NCI-H748 (cell line): ENCODE data around the gene CEACAM21.

Experiments
- DNase-seq: peaks from one replicate; lab custom pipeline; 2025; ENCODE audit not compliant: unreplicated experiment; lab: John Stamatoyannopoulos, UW

CEACAM21 gene

GRCh38 chr19:41575998-41576397 lies at the start of gene CEACAM21:
TSS of gene CEACAM21 (plus strand) at chr19:41576166. CDS start at chr19:41576275, 109 bp downstream.
- no peak for DNase-seq

DNA sequence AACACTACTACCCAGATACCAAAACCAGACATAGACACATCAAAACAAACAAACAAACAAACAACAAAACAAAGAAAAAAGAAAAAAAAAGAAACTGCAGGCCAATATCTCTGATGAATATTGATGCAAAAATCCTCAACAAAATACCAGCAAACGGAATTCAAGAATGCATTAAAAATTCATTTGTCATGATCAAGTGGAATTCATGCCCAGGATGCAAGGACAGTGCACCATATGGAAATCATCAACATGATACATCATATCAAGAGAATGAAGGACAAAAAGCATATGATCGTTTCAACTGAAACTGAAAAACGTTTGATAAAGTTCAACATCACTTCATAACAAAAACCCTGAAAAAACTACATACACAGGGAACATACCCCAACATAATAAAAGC lies 48.9 kb upstream of the CEACAM21 start:
- DNase-seq: no peak

- no peak for DNase-seq
Observed at GRCh38 chr19:41528106-41528505, 47.9 kb upstream of the CEACAM21 start.

DNA sequence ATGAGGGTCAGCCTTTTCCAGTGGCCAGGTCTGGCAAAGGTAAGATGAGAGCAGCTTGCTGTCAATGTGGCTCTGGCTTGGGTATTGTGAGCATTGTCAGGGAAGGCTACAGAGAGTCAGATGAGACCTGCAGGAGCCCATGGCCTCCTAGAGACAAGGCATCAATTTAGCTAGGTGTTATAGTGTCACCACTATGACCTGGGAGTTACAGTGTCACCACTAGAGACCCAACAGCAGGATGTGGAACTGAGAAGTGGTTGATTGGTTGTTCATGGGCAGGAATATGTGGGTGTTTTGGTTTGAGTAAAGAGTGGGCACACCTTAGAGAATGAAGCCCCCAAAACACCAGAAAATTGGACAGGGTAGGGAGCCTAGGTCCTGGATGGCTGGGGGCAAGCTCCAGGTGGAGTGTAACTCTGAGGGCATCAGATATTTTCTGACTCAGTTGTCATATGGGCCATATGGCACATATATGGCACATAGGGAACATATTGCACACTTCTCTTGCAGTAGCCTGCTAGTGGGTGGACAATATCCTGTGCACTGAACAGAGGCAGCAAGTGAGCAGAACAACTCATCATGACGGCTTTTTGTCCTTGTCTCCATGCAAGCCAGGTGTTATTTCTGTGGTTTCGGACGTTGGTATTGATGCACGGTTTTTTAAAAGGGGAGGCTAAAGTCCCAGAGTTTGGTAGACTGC lies 46.3 kb upstream of the CEACAM21 start:
- no peak for DNase-seq

DNA sequence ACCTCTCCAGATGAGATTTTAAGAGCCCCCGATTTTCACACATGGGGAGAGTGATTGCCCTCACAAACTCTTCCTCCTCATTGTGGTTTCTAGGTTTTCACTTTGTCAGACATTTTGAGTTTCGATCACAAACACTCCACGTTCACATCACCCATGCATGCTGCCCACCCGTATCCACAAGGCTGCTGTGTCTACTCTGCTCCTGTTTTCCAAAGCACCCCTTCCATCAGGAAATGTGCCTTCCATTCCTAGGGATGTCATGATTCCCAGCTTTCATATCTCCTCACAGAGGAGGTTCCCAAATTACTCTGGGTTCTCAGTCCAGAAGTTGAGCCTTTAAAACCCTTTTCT lies 45.8 kb upstream of the CEACAM21 start:
- no peak for DNase-seq

DNA sequence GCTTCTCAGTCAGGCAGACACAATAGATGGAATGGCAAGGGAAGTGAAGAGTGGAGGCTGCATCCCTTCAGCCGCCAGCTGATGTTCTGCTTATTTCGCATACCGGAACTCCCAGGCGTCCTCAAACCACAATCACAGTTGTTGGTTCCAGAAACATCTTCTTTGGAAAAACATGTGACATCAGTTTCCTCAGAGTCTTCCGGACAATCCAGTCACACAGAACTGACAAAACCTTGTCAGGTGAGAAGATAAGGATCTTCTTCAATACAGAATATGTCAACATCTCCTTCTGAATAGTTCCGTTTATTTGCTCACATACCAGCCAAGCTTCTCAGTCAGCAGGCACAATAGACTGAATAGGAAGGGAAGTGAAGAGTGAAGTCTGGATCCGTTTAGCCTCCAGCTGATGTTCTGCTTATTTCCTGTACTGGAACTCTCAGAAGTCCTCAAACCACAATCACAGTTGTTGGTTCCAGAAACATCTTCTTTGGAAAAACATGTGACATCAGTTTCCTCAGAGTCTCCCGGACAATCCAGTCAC lies 45.1 kb upstream of the CEACAM21 start:
- DNase-seq: no peak

DNA sequence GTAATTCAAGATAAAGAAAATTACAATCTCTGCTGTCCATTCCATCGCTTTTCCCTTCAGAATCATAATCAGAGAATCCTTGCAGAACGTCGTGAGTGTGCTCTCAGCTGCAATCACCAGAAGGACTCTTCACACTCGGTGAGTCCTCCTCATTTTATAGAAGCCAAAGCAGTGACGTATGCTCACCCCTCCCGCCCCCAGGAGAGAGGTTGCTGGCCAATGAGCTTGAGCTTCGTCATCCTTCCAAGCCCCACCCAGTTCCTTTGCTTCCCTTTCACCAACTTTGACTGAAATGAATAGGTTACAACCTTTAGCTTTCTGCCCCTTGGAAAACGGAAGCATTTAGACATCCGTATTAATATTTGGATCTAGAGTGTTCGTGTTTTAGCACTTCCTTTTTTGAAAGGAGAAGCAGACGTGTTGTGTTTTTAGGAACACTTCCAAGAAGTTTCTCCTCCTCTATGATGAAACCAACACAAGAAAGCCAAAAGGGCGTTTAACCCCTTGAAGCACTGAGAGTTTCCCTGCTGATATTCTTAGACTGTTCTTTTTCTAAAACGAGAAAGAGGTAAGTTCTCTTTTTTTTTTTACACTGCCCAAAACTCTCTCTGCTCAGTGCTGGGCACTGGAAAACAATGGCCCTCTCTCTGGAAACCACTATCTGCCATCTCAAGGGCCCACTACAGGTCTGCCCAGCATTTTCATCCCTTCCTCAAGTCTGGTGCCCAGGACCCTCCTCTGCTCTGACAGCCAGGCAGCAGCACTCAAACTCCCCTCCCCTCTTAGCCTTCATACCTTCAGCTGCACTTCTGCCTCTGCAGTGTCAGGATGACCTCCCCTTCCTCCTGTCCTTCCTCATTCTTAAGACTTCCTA lies 44.3 kb upstream of the CEACAM21 start:
- DNase-seq: peak; percentile 22

- DNase-seq: no peak
Observed at GRCh38 chr19:41532526-41532925, 43.4 kb upstream of the CEACAM21 start.

DNA sequence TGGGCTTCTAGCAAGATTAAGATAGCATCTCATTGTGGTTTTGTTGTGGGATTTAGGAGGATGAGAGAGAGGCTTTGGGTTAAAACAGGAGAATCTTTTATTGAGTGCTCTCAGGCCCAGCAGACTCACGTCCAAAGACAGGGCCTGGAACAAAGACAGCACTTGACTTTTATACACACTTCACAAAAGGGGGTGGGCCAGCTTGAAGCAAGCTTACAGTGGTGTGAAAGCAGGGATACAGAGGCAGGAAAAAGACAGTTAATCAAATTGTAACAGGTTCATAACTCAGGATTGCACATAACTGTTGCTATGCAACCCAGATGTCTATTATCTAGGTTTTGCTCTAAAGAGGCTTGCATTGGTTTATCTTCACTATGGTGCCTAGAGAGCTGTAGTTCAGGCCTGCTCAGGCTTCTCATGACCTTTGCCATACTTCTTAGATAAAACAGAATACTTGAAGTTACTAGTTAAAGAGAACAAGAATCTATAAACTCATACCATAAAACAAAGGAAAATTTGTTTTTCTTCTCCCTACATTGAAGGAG lies 42.2 kb upstream of the CEACAM21 start:
- no peak for DNase-seq

- DNase-seq: no peak
Observed at GRCh38 chr19:41535029-41535622, 40.8 kb upstream of the CEACAM21 start.

DNA sequence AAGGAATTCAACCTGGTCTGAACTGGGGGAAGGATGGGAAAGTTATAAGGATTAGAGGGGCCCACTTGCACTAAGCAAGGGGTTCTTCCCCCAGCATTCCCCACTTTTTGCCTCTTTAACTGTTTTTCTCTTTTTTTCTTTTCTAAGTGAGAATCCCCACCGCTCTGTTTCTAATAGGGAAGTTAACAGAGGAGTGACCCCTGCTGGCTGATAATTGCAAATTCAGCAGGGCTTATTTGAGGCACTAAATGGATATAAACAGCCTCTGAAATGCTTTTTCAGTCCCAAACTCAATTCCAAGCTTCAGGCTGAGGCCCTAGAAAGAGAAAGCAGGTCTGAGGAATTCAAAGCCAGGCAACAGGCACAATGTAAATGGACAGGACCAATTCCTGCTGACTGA lies 38.2 kb upstream of the CEACAM21 start:
- DNase-seq: peak; percentile 44

DNA sequence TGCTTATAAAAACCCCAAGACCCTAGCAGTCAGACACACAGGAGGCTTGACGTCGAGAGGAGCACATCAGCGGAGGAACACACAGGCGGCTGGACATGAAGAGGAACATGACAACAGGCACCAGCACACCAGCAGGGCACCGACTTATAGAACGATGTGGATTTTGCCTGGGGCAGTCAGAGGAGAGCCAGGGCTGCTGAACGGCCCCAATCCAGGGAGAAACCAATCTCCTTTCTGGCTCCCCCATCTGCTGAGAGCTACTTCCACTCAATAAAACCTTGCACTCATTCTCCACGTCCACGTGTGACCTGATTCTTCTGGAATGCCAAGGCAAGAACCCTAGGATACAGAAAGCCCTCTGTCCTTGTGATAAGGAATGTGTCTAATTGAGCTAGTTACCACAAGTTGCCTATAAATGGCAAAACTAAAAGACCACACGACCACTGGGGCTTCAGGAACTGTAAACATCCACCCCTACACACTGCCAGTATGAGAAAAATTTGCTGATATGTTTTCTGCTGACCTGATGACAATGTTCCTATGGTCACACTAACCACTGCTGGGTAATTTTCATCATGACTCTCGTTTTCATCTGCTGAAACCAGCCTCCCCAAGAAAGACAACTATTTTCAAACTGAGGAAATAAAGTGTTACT lies 35.8 kb upstream of the CEACAM21 start:
- DNase-seq: no peak

GRCh38 chr19:41541990-41542584 lies 33.9 kb upstream of the CEACAM21 start:
- peak; percentile 69 for DNase-seq

GRCh38 chr19:41542622-41543021 lies 33.3 kb upstream of the CEACAM21 start:
- no peak for DNase-seq

DNA sequence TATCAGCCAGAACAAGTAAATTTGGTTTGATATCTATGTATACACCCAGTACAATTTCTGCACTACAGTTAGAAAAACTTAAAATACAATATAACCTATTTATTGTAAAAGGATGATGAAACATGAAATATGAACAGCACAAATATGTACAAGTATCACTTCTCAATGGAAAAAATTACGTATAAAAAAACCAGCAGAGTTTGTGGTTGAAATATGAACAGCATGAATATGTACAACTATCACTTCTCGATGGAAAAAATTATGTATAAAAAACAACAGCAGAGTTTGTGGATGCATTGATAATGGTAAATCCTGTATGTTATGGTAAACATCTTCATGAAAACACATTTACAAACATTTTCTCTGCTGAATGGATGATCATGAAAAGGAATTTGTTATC lies 32.4 kb upstream of the CEACAM21 start:
- DNase-seq: no peak

GRCh38 chr19:41545547-41545946 lies 30.4 kb upstream of the CEACAM21 start:
- DNase-seq: no peak

GRCh38 chr19:41546386-41546789 lies 29.6 kb upstream of the CEACAM21 start:
- DNase-seq: no peak

GRCh38 chr19:41546961-41547360 lies 29.0 kb upstream of the CEACAM21 start:
- DNase-seq: no peak

DNA sequence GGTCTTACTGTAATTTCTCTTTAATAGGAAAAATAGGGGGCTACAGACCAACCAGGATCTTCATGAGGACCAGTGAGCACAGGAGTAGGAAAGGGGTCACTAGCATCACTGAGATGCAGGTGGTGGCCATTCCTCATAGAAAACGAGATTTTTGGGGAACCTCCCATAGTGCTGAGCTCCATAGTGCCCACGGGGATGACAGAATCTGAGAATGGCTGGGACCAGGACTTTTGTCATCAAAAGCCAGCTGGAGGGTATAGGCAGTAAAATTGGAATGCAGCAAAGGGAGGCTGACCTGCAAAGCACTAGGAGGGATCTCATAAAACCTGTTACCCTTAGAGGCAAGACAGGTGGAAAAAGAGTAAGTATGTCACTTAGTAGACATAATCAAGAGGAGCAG lies 28.4 kb upstream of the CEACAM21 start:
- DNase-seq: no peak

- no peak for DNase-seq
Observed at GRCh38 chr19:41548047-41548446, 27.9 kb upstream of the CEACAM21 start.
